B cell (primary cell): ENCODE measurements around the gene MRPL24. TPM values are rescaled to one million over a fixed set of nuclear protein-coding genes. Genes with fewer than 3 reads are reported as not detected.

Source experiments
- ATAC-seq: fragments of 200-7000 bp; cut with Tn5 transposase; one replicate; pipeline ENCODE4 v1.10.0; 2021; ENCODE audit warnings: low read depth, mild to moderate bottlenecking, moderate number of reproducible peaks, moderate library complexity
- CTCF ChIA-PET: fragments of 350-600 bp; sonication (Branson Sonifier 250); formaldehyde crosslinking; loops from one replicate; lab custom pipeline; 2021; ENCODE audit warnings: antibody characterized with exemption, inconsistent platforms; lab: Charles Lee
- POLR2A ChIA-PET: fragments of 350-600 bp; sonication (Branson Sonifier 250); formaldehyde crosslinking; loops from one replicate; lab custom pipeline; 2021; ENCODE audit warnings: antibody characterized with exemption; lab: Charles Lee
- DNase-seq: peaks from one replicate; pipeline ENCODE4 v3.0.0; 2013
- H2AFZ ChIP-seq: 2 replicates; pipeline ENCODE4 v1.6.1; 2012; ENCODE audit warnings: mild to moderate bottlenecking, low read depth, low read length; ENCODE audit not compliant: insufficient read depth, poor library complexity, severe bottlenecking
- H3K27ac ChIP-seq, 2 donors: 1 replicate in 1 of 2; 2 replicates in 1 of 2; pipeline ENCODE4 v1.5.1; 2012 to 2013; ENCODE audit warnings: low read length in 2 of 2, mild to moderate bottlenecking in 2 of 2, moderate library complexity in 1 of 2
- H3K27me3 ChIP-seq, 4 experiments: fragments of 200-600 bp in 1 of 4; sonication (generic) in 1 of 4; replicated peaks in 1 of 4; 1 replicate in 2 of 4; 2 replicates in 2 of 4; pipeline versions ENCODE4 v1.6.1 to v1.7.0; 2013 to 2016; ENCODE audit warnings: low read length in 3 of 4, mild to moderate bottlenecking in 2 of 4, mixed read lengths in 1 of 4, moderate library complexity in 1 of 4; ENCODE audit not compliant: insufficient read depth in 4 of 4, control insufficient read depth in 3 of 4; ENCODE audit errors: control extremely low read depth in 1 of 4
- H3K36me3 ChIP-seq, 2 experiments: replicated peaks in 1 of 2; 1 replicate in 1 of 2; 2 replicates in 1 of 2; pipeline versions ENCODE4 v1.6.1 to v1.7.1; 2013; ENCODE audit warnings: low read length in 1 of 2; ENCODE audit not compliant: insufficient read depth in 2 of 2, control insufficient read depth in 1 of 2; ENCODE audit errors: control extremely low read depth in 1 of 2, extremely low read depth in 1 of 2
- H3K4me1 ChIP-seq, 2 donors: fragments of 200-600 bp in 1 of 2; sonication (generic) in 1 of 2; 1 replicate in 1 of 2; 2 replicates in 1 of 2; pipeline versions ENCODE4 v1.5.1 to v1.6.1; 2013 to 2017; ENCODE audit warnings: low read length in 2 of 2; ENCODE audit not compliant: control insufficient read depth in 2 of 2, insufficient read depth in 2 of 2
- H3K4me2 ChIP-seq: replicated peaks from 2 replicates; pipeline ENCODE3; 2012; ENCODE audit warnings: mild to moderate bottlenecking, low read depth, low read length; ENCODE audit not compliant: poor library complexity, severe bottlenecking
- H3K4me3 ChIP-seq, 5 experiments: fragments of 200-600 bp in 1 of 5; sonication (generic) in 1 of 5; 1 replicate in 3 of 5; 2 replicates in 2 of 5; pipeline versions ENCODE4 v1.5.1 to v1.7.0; 2011 to 2016; ENCODE audit warnings: low read length in 4 of 5, mild to moderate bottlenecking in 4 of 5, low read depth in 2 of 5, control low read depth in 1 of 5, moderate library complexity in 1 of 5; ENCODE audit not compliant: insufficient read depth in 1 of 5; ENCODE audit errors: control extremely low read depth in 1 of 5, extremely low read depth in 1 of 5
- H3K79me2 ChIP-seq: fragments of 200-600 bp; sonication (generic); one replicate; pipeline ENCODE4 v1.6.0; 2016; ENCODE audit warnings: low read length; ENCODE audit not compliant: control insufficient read depth, insufficient read depth
- H3K9ac ChIP-seq: fragments of 200-600 bp; sonication (generic); 2 replicates; pipeline ENCODE4 v1.6.1; 2017; ENCODE audit warnings: mild to moderate bottlenecking, low read length, moderate library complexity
- H3K9me3 ChIP-seq, 3 donors: one replicate each; pipeline versions ENCODE4 v1.6.1 to v1.7.1; 2013; ENCODE audit warnings: low read length in 2 of 3; ENCODE audit not compliant: control insufficient read depth in 2 of 3, insufficient read depth in 1 of 3; ENCODE audit errors: control extremely low read depth in 1 of 3
- H4K20me1 ChIP-seq: 2 replicates; pipeline ENCODE4 v1.6.0; 2012; ENCODE audit warnings: mild to moderate bottlenecking, low read length; ENCODE audit not compliant: insufficient read depth, control insufficient read depth, poor library complexity, severe bottlenecking
- H3K27ac Mint-ChIP-seq: one replicate; pipeline ENCODE4 v1.8.0; 2021; ENCODE audit warnings: mixed read lengths
- H3K27me3 Mint-ChIP-seq: one replicate; pipeline ENCODE4 v1.8.0; 2021; ENCODE audit warnings: mixed read lengths
- H3K4me1 Mint-ChIP-seq: one replicate; pipeline ENCODE4 v1.8.0; 2021; ENCODE audit warnings: mixed read lengths
- H3K4me3 Mint-ChIP-seq: one replicate; pipeline ENCODE4 v1.8.0; 2021; ENCODE audit warnings: mixed read lengths
- H3K9me3 Mint-ChIP-seq: one replicate; pipeline ENCODE4 v1.8.0; 2022; ENCODE audit warnings: mixed read lengths; ENCODE audit not compliant: insufficient read depth
- CTCF ChIP-seq: fragments of 200-600 bp; IDR thresholded peaks from one replicate; pipeline ENCODE4 v1.8.0; 2022; ENCODE audit warnings: antibody characterized with exemption, mild to moderate bottlenecking
- EZH2 ChIP-seq: IDR thresholded peaks from 2 replicates; pipeline ENCODE4 v1.6.1; 2012; ENCODE audit warnings: borderline replicate concordance, low read depth, mild to moderate bottlenecking, moderate library complexity, low read length; ENCODE audit not compliant: insufficient read depth, poor library complexity, severe bottlenecking
- WGBS: methylation state at CpG from one replicate; pipeline ENCODE4 v1.1.5; 2013; ENCODE audit warnings: missing lambda C conversion rate; ENCODE audit not compliant: insufficient coverage; 5-methylcytosine and 5-hydroxymethylcytosine counted together
- intact Hi-C: fragments of 100-400 bp; cut with micrococcal nuclease; formaldehyde crosslinking; loops from one replicate; pipeline ENCODE4 v1.10.0; 2022
- polyA plus RNA-seq: library from polyadenylated mRNA; depleted of rRNA; stranded (reverse); fragments of >200 nt; gene quantifications from 2 replicates; pipeline ENCODE4 v1.2.3, GENCODE V29; 2012
- total RNA-seq, 2 donors: library from RNA; stranded (reverse); fragments of 120-200 nt in 1 of 2; gene quantifications; 1 replicate in 1 of 2; 2 replicates in 1 of 2; pipeline versions ENCODE4 v1.2.3 to v1.2.4, GENCODE V29; 2013 to 2022

MRPL24 gene
- total and polyA plus RNA-seq, 2 donors (not counting 1 experiment from before 2014, with no cell fraction given): 34.6 to 39.4 TPM

GRCh38 chr1:156704930-156705320, 36.0 kb downstream of the MRPL24 start:
- H3K4me1 ChIP-seq: peaks cover 28% of the 10 kb centered on the region in 2 donors
- H3K4me2 ChIP-seq: peak overlapping the region; percentile 99
- ATAC-seq (no peak), DNase-seq (no peak)
- H3K27ac ChIP-seq: no peak overlapping the region
- TF ChIP-seq CTCF (no peak), EZH2 (no peak)
- peaks cover 32% of the 10 kb centered on the region for H3K4me1 Mint-ChIP-seq
- H3K9ac ChIP-seq: peak overlapping the region; percentile 74
- POLR2A ChIA-PET: interaction anchor here (1.1 kb wide), 1 partner anchor 27 kb away, joined by 4 read pairs; no protein-coding TSS in a partner anchor
- CTCF ChIA-PET: interaction anchor here (1.4 to 7.6 kb wide), 7 partner anchors 15 to 78 kb away, joined by 4 to 80 read pairs (median 9); partner anchors contain the start of gene NES
- intact Hi-C loops: loop anchor here (5.0 kb wide), 1 partner anchor 157 kb away; the partner anchor contains the start of gene NTRK1
- H3K27me3 ChIP-seq: peaks cover 3 to 63% (median 37%) of the 10 kb centered on the region in 4 experiments
- H4K20me1 ChIP-seq: peaks cover 7% of the 10 kb centered on the region
- H3K27me3 Mint-ChIP-seq: peaks cover 25% of the 10 kb centered on the region
- no peaks in the 10 kb centered on the region for H3K9me3 Mint-ChIP-seq
- H2AFZ ChIP-seq: peak overlapping the region; percentile 71
- peak overlapping the region in 4 of 5 experiments; percentile 54 to 70 (median 58) for H3K4me3 ChIP-seq
- H3K36me3 ChIP-seq: no peaks in the 10 kb centered on the region
- 3% methylated on average over 29 of the region's 29 CpGs for WGBS
- peak overlapping the region; percentile 89 for H3K4me3 Mint-ChIP-seq
- no peak overlapping the region for H3K27ac Mint-ChIP-seq
- no peaks in the 10 kb centered on the region for H3K79me2 ChIP-seq
- H3K9me3 ChIP-seq: peaks cover 0 to 3% (median 0%) of the 10 kb centered on the region in 3 donors

- Histone ChIP-seq H4K20me1 (peaks cover 7% of the 10 kb centered on the region), H3K27ac (no peak overlapping the region), H3K27me3 (peaks cover 3 to 63% (median 37%) of the 10 kb centered on the region in 4 experiments), H2AFZ (peak overlapping the region; percentile 71), H3K9ac (no peak overlapping the region), H3K36me3 (no peaks in the 10 kb centered on the region), H3K4me2 (peak overlapping the region; percentile 99), H3K4me3 (no peak overlapping the region), H3K4me1 (peaks cover 28% of the 10 kb centered on the region in 2 donors), H3K79me2 (no peaks in the 10 kb centered on the region), H3K9me3 (peaks cover 0 to 3% (median 0%) of the 10 kb centered on the region in 3 donors)
- H3K4me1 Mint-ChIP-seq: peaks cover 32% of the 10 kb centered on the region
- H3K9me3 Mint-ChIP-seq: no peaks in the 10 kb centered on the region
- no peak overlapping the region for H3K27ac Mint-ChIP-seq
- POLR2A ChIA-PET: no interaction called here
- intact Hi-C loops: no loop called here
- CTCF ChIA-PET: interaction anchor here (0.7 to 7.6 kb wide), 4 partner anchors 14 to 103 kb away, joined by 3 to 80 read pairs (median 6); partner anchors contain the start of gene GPATCH4
- ATAC-seq (no peak), DNase-seq (no peak)
- peak overlapping the region; percentile 59 for H3K4me3 Mint-ChIP-seq
- TF ChIP-seq EZH2 (no peak), CTCF (no peak)
- peaks cover 30% of the 10 kb centered on the region for H3K27me3 Mint-ChIP-seq
- 29% methylated on average over 5 of the region's 10 CpGs for WGBS
Observed at GRCh38 chr1:156704166-156704711, 36.6 kb downstream of the MRPL24 start.
